ENCODE data around the gene MBTD1. TPM values are rescaled to one million over a fixed set of nuclear protein-coding genes. Genes with fewer than 3 reads are reported as not detected.
A peak's percentile ranks its signal among the peaks of the same experiment; 100 is the strongest.

The MBTD1 gene
- polyA plus RNA-seq, 1 of the 3 experiments (the other 2 are of a cell fraction), result 4.6 TPM

DNA sequence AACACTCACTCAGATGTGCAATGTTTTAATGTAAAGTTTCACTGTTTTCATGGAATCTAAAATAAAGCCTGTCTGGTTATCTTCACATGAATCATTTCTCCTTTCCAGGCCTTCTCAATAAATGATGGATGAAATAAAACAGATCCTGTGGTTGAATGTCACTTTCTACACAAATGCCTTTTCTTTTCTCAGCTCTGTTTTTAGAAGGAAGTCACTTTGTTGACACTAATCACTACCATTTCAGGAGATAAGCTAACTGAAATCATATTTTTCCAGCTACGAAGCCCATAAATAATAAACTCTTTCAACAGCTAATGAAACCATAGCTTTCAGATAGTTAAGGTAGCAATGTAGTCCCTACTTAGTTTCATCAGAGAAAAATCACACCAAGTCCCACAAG lies 75.7 kb downstream of the MBTD1 start:
- peaks cover 4 to 24% of the 10 kb centered on the region in 2 experiments; a peak in 2 of 4 replicates for H3K4me1 ChIP-seq (ENCODE audit: control insufficient read depth in 1 of 2, insufficient read depth in 2 of 2, low read depth in 1 of 2, low read length in 1 of 2)
- H2AFZ ChIP-seq (ENCODE audit: low read depth), result no peak overlapping the region
- DNase-seq, result peak; percentile 74
- no peak overlapping the region for H3K9ac ChIP-seq
- H3F3A ChIP-seq (replicated peaks; ENCODE audit: insufficient read depth), result peaks cover 20% of the 10 kb centered on the region
- no peaks in the 10 kb centered on the region for H3K27me3 ChIP-seq (ENCODE audit: insufficient read depth)
- peaks cover 4% of the 10 kb centered on the region; the same call in 1 of the 2 replicates for H3K79me2 ChIP-seq (ENCODE audit: insufficient read depth)
- peak overlapping the region; percentile 16 to 39; a peak in 3 of 4 replicates for H3K27ac ChIP-seq (ENCODE audit: low read depth in 2 of 2, low read length in 1 of 2)
- 56% methylated on average over 1 of the region's 1 CpG for WGBS (ENCODE audit: low lambda C conversion rate)
- peaks cover 41 to 43% of the 10 kb centered on the region in 2 experiments for H3K36me3 ChIP-seq (replicated peaks in 1 of 2; ENCODE audit: control insufficient read depth in 1 of 2, insufficient read depth in 2 of 2, low read length in 1 of 2)
- CTCF ChIA-PET, result interaction anchor here (0.6 to 1.4 kb wide), 5 partner anchors 13 to 342 kb away, joined by 3 to 6 read pairs (median 3); partner anchors contain the start of gene NME1
- no peaks in the 10 kb centered on the region for H3K9me3 ChIP-seq
- no peaks in the 10 kb centered on the region for H3K9me2 ChIP-seq
- POLR2A ChIA-PET, result interaction anchor here (1.0 kb wide), 2 partner anchors 31 to 318 kb away, joined by 3 to 4 read pairs; partner anchors contain the start of genes NME1 and TOB1
- H4K20me1 ChIP-seq (ENCODE audit: insufficient read depth), result peaks cover 18% of the 10 kb centered on the region
- no peak overlapping the region for H3K4me2 ChIP-seq
- H3K4me3 ChIP-seq (ENCODE audit: low read depth in 2 of 2, low read length in 1 of 2), result no peak overlapping the region
- TF ChIP-seq, protein P1, sequence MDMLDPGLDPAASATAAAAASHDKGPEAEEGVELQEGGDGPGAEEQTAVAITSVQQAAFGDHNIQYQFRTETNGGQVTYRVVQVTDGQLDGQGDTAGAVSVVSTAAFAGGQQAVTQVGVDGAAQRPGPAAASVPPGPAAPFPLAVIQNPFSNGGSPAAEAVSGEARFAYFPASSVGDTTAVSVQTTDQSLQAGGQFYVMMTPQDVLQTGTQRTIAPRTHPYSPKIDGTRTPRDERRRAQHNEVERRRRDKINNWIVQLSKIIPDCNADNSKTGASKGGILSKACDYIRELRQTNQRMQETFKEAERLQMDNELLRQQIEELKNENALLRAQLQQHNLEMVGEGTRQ (IDR thresholded peaks at IDR 0.05; ENCODE audit: borderline replicate concordance, low read depth, low read length), result no peak
- peak; percentile 67; the same call in 1 of the 2 replicates for TF ChIP-seq TEAD4 (IDR thresholded peaks at IDR 0.05; ENCODE audit: borderline replicate concordance, insufficient read depth)
- TF ChIP-seq FOXJ3 (CRISPR knock-in tag; IDR thresholded peaks at IDR 0.05), result peak; percentile 96
- peak; percentile 92 for TF ChIP-seq POLR2AphosphoS5 (IDR thresholded peaks at IDR 0.05; ENCODE audit: low read depth, low read length)
- peak in 1 of 2 experiments; percentile 99; a peak in 2 of 4 replicates for TF ChIP-seq EP300 (IDR thresholded peaks at IDR 0.05; ENCODE audit: borderline replicate concordance in 1 of 2, low read depth in 1 of 2, low read length in 1 of 2)
- TF ChIP-seq, protein P2, sequence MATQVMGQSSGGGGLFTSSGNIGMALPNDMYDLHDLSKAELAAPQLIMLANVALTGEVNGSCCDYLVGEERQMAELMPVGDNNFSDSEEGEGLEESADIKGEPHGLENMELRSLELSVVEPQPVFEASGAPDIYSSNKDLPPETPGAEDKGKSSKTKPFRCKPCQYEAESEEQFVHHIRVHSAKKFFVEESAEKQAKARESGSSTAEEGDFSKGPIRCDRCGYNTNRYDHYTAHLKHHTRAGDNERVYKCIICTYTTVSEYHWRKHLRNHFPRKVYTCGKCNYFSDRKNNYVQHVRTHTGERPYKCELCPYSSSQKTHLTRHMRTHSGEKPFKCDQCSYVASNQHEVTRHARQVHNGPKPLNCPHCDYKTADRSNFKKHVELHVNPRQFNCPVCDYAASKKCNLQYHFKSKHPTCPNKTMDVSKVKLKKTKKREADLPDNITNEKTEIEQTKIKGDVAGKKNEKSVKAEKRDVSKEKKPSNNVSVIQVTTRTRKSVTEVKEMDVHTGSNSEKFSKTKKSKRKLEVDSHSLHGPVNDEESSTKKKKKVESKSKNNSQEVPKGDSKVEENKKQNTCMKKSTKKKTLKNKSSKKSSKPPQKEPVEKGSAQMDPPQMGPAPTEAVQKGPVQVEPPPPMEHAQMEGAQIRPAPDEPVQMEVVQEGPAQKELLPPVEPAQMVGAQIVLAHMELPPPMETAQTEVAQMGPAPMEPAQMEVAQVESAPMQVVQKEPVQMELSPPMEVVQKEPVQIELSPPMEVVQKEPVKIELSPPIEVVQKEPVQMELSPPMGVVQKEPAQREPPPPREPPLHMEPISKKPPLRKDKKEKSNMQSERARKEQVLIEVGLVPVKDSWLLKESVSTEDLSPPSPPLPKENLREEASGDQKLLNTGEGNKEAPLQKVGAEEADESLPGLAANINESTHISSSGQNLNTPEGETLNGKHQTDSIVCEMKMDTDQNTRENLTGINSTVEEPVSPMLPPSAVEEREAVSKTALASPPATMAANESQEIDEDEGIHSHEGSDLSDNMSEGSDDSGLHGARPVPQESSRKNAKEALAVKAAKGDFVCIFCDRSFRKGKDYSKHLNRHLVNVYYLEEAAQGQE (IDR thresholded peaks at IDR 0.05; ENCODE audit: low read depth, low read length), result no peak
- TF ChIP-seq RXRA (IDR thresholded peaks at IDR 0.05; ENCODE audit: borderline replicate concordance, low read depth), result no peak
- TF ChIP-seq, protein P3, sequence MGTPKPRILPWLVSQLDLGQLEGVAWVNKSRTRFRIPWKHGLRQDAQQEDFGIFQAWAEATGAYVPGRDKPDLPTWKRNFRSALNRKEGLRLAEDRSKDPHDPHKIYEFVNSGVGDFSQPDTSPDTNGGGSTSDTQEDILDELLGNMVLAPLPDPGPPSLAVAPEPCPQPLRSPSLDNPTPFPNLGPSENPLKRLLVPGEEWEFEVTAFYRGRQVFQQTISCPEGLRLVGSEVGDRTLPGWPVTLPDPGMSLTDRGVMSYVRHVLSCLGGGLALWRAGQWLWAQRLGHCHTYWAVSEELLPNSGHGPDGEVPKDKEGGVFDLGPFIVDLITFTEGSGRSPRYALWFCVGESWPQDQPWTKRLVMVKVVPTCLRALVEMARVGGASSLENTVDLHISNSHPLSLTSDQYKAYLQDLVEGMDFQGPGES (IDR thresholded peaks at IDR 0.05; ENCODE audit: low read depth, low read length), result no peak
- peak; percentile 99 for TF ChIP-seq GATA2 (CRISPR knock-in tag; IDR thresholded peaks at IDR 0.05)
- TF ChIP-seq YY1 (IDR thresholded peaks at IDR 0.05; ENCODE audit: low read depth), result no peak
- no peak for TF ChIP-seq NRF1 (IDR thresholded peaks at IDR 0.05; ENCODE audit: low read depth, low read length)
- TF ChIP-seq RCOR1 (IDR thresholded peaks at IDR 0.05; ENCODE audit: low read length), result peak; percentile 99
- no peak for TF ChIP-seq TAF1 (IDR thresholded peaks at IDR 0.05; ENCODE audit: borderline replicate concordance, low read depth, low read length)
- TF ChIP-seq, protein P4, sequence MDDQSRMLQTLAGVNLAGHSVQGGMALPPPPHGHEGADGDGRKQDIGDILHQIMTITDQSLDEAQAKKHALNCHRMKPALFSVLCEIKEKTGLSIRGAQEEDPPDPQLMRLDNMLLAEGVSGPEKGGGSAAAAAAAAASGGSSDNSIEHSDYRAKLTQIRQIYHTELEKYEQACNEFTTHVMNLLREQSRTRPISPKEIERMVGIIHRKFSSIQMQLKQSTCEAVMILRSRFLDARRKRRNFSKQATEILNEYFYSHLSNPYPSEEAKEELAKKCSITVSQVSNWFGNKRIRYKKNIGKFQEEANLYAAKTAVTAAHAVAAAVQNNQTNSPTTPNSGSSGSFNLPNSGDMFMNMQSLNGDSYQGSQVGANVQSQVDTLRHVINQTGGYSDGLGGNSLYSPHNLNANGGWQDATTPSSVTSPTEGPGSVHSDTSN (IDR thresholded peaks at IDR 0.05), result peak; percentile 90
- TF ChIP-seq NFIC (IDR thresholded peaks at IDR 0.05; ENCODE audit: borderline replicate concordance), result peak; percentile 24; the same call in 1 of the 2 replicates
- TF ChIP-seq CHD2 (IDR thresholded peaks at IDR 0.05; ENCODE audit: low read length, partially characterized antibody), result peak; percentile 88
- TF ChIP-seq FOXM1 (IDR thresholded peaks at IDR 0.05; ENCODE audit: low read depth), result no peak
- TF ChIP-seq, protein P5, sequence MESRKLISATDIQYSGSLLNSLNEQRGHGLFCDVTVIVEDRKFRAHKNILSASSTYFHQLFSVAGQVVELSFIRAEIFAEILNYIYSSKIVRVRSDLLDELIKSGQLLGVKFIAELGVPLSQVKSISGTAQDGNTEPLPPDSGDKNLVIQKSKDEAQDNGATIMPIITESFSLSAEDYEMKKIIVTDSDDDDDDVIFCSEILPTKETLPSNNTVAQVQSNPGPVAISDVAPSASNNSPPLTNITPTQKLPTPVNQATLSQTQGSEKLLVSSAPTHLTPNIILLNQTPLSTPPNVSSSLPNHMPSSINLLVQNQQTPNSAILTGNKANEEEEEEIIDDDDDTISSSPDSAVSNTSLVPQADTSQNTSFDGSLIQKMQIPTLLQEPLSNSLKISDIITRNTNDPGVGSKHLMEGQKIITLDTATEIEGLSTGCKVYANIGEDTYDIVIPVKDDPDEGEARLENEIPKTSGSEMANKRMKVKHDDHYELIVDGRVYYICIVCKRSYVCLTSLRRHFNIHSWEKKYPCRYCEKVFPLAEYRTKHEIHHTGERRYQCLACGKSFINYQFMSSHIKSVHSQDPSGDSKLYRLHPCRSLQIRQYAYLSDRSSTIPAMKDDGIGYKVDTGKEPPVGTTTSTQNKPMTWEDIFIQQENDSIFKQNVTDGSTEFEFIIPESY (IDR thresholded peaks at IDR 0.05; ENCODE audit: borderline replicate concordance, low read depth), result no peak
- peak; percentile 97 for TF ChIP-seq TCF12 (IDR thresholded peaks at IDR 0.05)
- TF ChIP-seq MEF2A (IDR thresholded peaks at IDR 0.05; ENCODE audit: borderline replicate concordance, low read depth), result no peak
- no peak for TF ChIP-seq SMC3 (IDR thresholded peaks at IDR 0.05; ENCODE audit: low read depth, low read length)
- TF ChIP-seq, protein P6, sequence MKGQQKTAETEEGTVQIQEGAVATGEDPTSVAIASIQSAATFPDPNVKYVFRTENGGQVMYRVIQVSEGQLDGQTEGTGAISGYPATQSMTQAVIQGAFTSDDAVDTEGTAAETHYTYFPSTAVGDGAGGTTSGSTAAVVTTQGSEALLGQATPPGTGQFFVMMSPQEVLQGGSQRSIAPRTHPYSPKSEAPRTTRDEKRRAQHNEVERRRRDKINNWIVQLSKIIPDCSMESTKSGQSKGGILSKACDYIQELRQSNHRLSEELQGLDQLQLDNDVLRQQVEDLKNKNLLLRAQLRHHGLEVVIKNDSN (IDR thresholded peaks at IDR 0.05; ENCODE audit: borderline replicate concordance, low read depth), result no peak
- TF ChIP-seq, protein P7, sequence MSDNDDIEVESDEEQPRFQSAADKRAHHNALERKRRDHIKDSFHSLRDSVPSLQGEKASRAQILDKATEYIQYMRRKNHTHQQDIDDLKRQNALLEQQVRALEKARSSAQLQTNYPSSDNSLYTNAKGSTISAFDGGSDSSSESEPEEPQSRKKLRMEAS (IDR thresholded peaks at IDR 0.05; ENCODE audit: low read depth), result no peak
- TF ChIP-seq SIN3A (IDR thresholded peaks at IDR 0.05; ENCODE audit: borderline replicate concordance, low read depth, low read length), result no peak

All from SK-N-SH (cell line).